Calu3 (cell line): ENCODE measurements around the gene FBRS. TPM values are rescaled to one million over a fixed set of nuclear protein-coding genes. Genes with fewer than 3 reads are reported as not detected.
A peak's percentile ranks its signal among the peaks of the same experiment; 100 is the strongest.
"Not testable (repeated sequence)": the region's sequence is repeated elsewhere in the genome, so short reads cannot be mapped to it uniquely, and the experiment has no call there.

Source experiments
- BruUV-seq: library from RNA; stranded (reverse); fragments of 400-500 nt; replicated peaks from 2 replicates; lab custom pipeline; 2021; lab: Mats Ljungman, UMichigan
- CTCF ChIA-PET: fragments of 300-600 bp; sonication (Branson Sonifier 250); formaldehyde crosslinking; loops from one replicate; lab custom pipeline; 2022; ENCODE audit warnings: antibody characterized with exemption; lab: Charles Lee
- DNase-seq: peaks from one replicate; pipeline ENCODE4 v3.0.0; 2022
- H3K27ac Mint-ChIP-seq: one replicate; pipeline ENCODE4 v1.8.0; 2022; ENCODE audit warnings: mixed read lengths; ENCODE audit not compliant: unreplicated experiment
- H3K27me3 Mint-ChIP-seq: one replicate; pipeline ENCODE4 v1.8.0; 2022; ENCODE audit warnings: mixed read lengths; ENCODE audit not compliant: unreplicated experiment
- H3K36me3 Mint-ChIP-seq: one replicate; pipeline ENCODE4 v1.8.0; 2022; ENCODE audit warnings: mild to moderate bottlenecking, moderate library complexity, mixed read lengths; ENCODE audit not compliant: insufficient read depth, unreplicated experiment
- H3K4me1 Mint-ChIP-seq: one replicate; pipeline ENCODE4 v1.8.0; 2022; ENCODE audit warnings: mild to moderate bottlenecking, low read depth, mixed read lengths; ENCODE audit not compliant: unreplicated experiment
- H3K4me3 Mint-ChIP-seq: one replicate; pipeline ENCODE4 v1.8.0; 2022; ENCODE audit warnings: mild to moderate bottlenecking, low read depth, moderate library complexity, mixed read lengths; ENCODE audit not compliant: unreplicated experiment
- H3K9me3 Mint-ChIP-seq: one replicate; pipeline ENCODE4 v1.8.0; 2022; ENCODE audit warnings: low read depth, mixed read lengths; ENCODE audit not compliant: unreplicated experiment
- CTCF ChIP-seq: fragments of 200-600 bp; IDR thresholded peaks from one replicate; pipeline ENCODE4 v1.8.0; 2022; ENCODE audit warnings: antibody characterized with exemption; ENCODE audit not compliant: unreplicated experiment
- intact Hi-C: fragments of 100-400 bp; cut with micrococcal nuclease; formaldehyde crosslinking; loops from one replicate; pipeline ENCODE4 v1.10.0; 2022; ENCODE audit not compliant: unreplicated experiment
- total RNA-seq: library from RNA; stranded (reverse); gene quantifications from 2 replicates; pipeline ENCODE4 v1.2.3, GENCODE V29; 2022

Gene FBRS
- total RNA-seq, 1 experiment from 2014 or later: 113 TPM

- Mint-ChIP-seq H3K4me1 (peaks cover 14% of the 10 kb centered on the region), H3K36me3 (peaks cover 2% of the 10 kb centered on the region), H3K4me3 (no peak overlapping the region), H3K27ac (no peak overlapping the region), H3K9me3 (no peaks in the 10 kb centered on the region), H3K27me3 (peaks cover 6% of the 10 kb centered on the region)
- DNase-seq: peak; percentile 93
- intact Hi-C loops: loop anchor here (1.0 to 5.0 kb wide), 3 partner anchors 57 to 587 kb away; partner anchors contain the start of genes DCTPP1 and ZNF688
- peak; percentile 93 for TF ChIP-seq CTCF
- BruUV-seq: no TSS peak
- CTCF ChIA-PET: interaction anchor here (0.6 to 1.4 kb wide), 7 partner anchors 18 to 233 kb away, joined by 3 to 11 read pairs (median 4); partner anchors contain the start of genes DCTPP1 and PRR14
Measured at GRCh38 chr16:30628628-30629540, 29.3 kb upstream of the FBRS start.

- intact Hi-C loops, H3K9me3 Mint-ChIP-seq, BruUV-seq: not testable (repeated sequence)
Measured at GRCh38 chr16:30632454-30632853, 25.8 kb upstream of the FBRS start.

GRCh38 chr16:30633526-30633925 is 24.7 kb upstream of the FBRS start:
- no peak for TF ChIP-seq CTCF
- peak overlapping the region; percentile 82 for H3K4me3 Mint-ChIP-seq
- H3K27me3 Mint-ChIP-seq: no peaks in the 10 kb centered on the region
- intact Hi-C loops: no loop called here
- BruUV-seq: TSS peak; percentile 92
- CTCF ChIA-PET: interaction anchor here (0.6 to 1.3 kb wide), 8 partner anchors 8 to 738 kb away, joined by 3 to 7 read pairs (median 5); partner anchors contain the start of genes DCTPP1, FBRS and ZNF689
- peaks cover 20% of the 10 kb centered on the region for H3K4me1 Mint-ChIP-seq
- H3K36me3 Mint-ChIP-seq: peaks cover 19% of the 10 kb centered on the region
- H3K9me3 Mint-ChIP-seq: no peaks in the 10 kb centered on the region
- DNase-seq: no peak
- peak overlapping the region; percentile 92 for H3K27ac Mint-ChIP-seq

More at GRCh38 chr16:30632454-30632853, 25.8 kb upstream of the FBRS start:
- not testable (repeated sequence) for H3K27ac Mint-ChIP-seq, DNase-seq, H3K4me3 Mint-ChIP-seq, H3K27me3 Mint-ChIP-seq
- Mint-ChIP-seq H3K4me1 (peaks cover 22% of the 10 kb centered on the region), H3K36me3 (peaks cover 19% of the 10 kb centered on the region)
- CTCF ChIA-PET: interaction anchor here (0.6 kb wide), 2 partner anchors 19 to 86 kb away, joined by 3 to 5 read pairs; no protein-coding TSS in a partner anchor

- no peaks in the 10 kb centered on the region for H3K27me3 Mint-ChIP-seq
- no peak for TF ChIP-seq CTCF
- H3K36me3 Mint-ChIP-seq: peaks cover 19% of the 10 kb centered on the region
- no peak overlapping the region for H3K27ac Mint-ChIP-seq
- no peaks in the 10 kb centered on the region for H3K9me3 Mint-ChIP-seq
- no peak overlapping the region for H3K4me3 Mint-ChIP-seq
- DNase-seq: no peak
- intact Hi-C loops: no loop called here
- BruUV-seq: no TSS peak
- CTCF ChIA-PET: interaction anchor here (0.7 kb wide), 3 partner anchors 41 to 1935 kb away, joined by 3 to 6 read pairs (median 6); no protein-coding TSS in a partner anchor
- peaks cover 8% of the 10 kb centered on the region for H3K4me1 Mint-ChIP-seq
Measured at GRCh38 chr16:30636599-30636998, 21.6 kb upstream of the FBRS start.

DNA sequence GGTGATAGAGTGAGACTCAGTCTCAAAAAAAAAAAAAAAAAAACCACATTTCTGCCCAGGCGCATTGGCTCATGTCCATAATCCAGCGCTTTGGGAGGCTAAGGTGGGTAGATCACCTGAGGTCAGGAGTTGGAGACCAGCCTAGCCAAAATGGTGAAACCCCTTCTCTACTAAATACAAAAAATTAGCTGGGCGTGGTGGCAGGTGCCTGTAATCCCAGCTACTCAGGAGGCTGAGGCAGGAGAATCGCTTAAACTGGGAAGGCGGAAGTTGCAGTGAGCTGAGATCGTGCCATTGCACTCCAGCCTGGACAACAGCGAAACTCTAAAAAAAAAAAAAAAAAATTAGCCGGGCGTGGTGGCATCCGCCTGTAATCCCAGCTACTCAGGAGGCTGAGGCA is 21.1 kb upstream of the FBRS start:
- H3K27ac Mint-ChIP-seq, H3K4me3 Mint-ChIP-seq, DNase-seq, BruUV-seq, H3K4me1 Mint-ChIP-seq, intact Hi-C loops, H3K27me3 Mint-ChIP-seq, H3K9me3 Mint-ChIP-seq: not testable (repeated sequence)
- peaks cover 19% of the 10 kb centered on the region for H3K36me3 Mint-ChIP-seq
- CTCF ChIA-PET: interaction anchor here (0.6 to 1.5 kb wide), 7 partner anchors 41 to 1935 kb away, joined by 3 to 7 read pairs (median 3); partner anchors contain the start of genes DCTPP1 and FBXL19
